K562 (cell line): Measurements from ENCODE around the gene BLVRA.

Experiments used
- DNMT1 ChIP-seq: fragments of 450-650 bp; IDR thresholded peaks from 2 replicates; pipeline ENCODE4 v1.6.1; 2016; ENCODE audit warnings: antibody characterized with exemption, mild to moderate bottlenecking
- ETV6 ChIP-seq, 3 experiments: fragments of 150-350 bp in 1 of 3; sonication (generic) in 1 of 3; formaldehyde crosslinking in 1 of 3; IDR thresholded peaks; 2 replicates each; pipeline versions ENCODE4 v1.6.1 to v1.8.0; 2014 to 2022; ENCODE audit warnings: borderline replicate concordance in 2 of 3, low read depth in 2 of 3, antibody characterized with exemption in 1 of 3, low read length in 1 of 3, mild to moderate bottlenecking in 1 of 3, missing genetic modification reagents in 1 of 3
- L3MBTL2 ChIP-seq: fragments of 450-650 bp; IDR thresholded peaks from 2 replicates; pipeline ENCODE4 v1.6.1; 2016; ENCODE audit warnings: mild to moderate bottlenecking, moderate library complexity
- NBN ChIP-seq: fragments of 450-650 bp; IDR thresholded peaks from 2 replicates; pipeline ENCODE4 v1.6.1; 2016; ENCODE audit warnings: low read depth, mild to moderate bottlenecking
- NCOR1 ChIP-seq: fragments of 450-650 bp; IDR thresholded peaks from 2 replicates; pipeline ENCODE4 v1.6.1; 2016; ENCODE audit warnings: mild to moderate bottlenecking, moderate library complexity
- POLR2A ChIP-seq: fragments of 450-650 bp; conservative IDR thresholded peaks from 2 replicates; pipeline ENCODE4 v1.6.1; 2016
- POLR2AphosphoS5 ChIP-seq: IDR thresholded peaks from 2 replicates; pipeline ENCODE4 v1.6.1; 2011; ENCODE audit warnings: mild to moderate bottlenecking, low read depth, low read length, moderate library complexity; ENCODE audit not compliant: control insufficient read depth, insufficient read depth
- TBL1XR1 ChIP-seq, 2 experiments: IDR thresholded peaks; 2 replicates each; pipeline ENCODE4 v1.6.1; 2012; ENCODE audit warnings: improper control_type of control experiment in 2 of 2, low read length in 2 of 2, mild to moderate bottlenecking in 1 of 2
- TBP ChIP-seq: optimal IDR thresholded peaks from 2 replicates; pipeline ENCODE3; 2011; ENCODE audit warnings: low read depth, low read length, improper control_type of control experiment
- ZNF316 ChIP-seq: fragments of 450-650 bp; IDR thresholded peaks from 2 replicates; pipeline ENCODE4 v1.6.1; 2016

GRCh38 chr7:43838201-43838658 is 79.8 kb downstream of the BLVRA start:
- TF ChIP-seq TBL1XR1 (IDR thresholded peaks at IDR 0.05; ENCODE audit: low read length in 2 of 2), result no peak
- TF ChIP-seq TBP, result no peak
- TF ChIP-seq POLR2AphosphoS5, result no peak
- TF ChIP-seq L3MBTL2, result no peak
- no peak for TF ChIP-seq DNMT1
- TF ChIP-seq ZNF316, result no peak
- no peak for TF ChIP-seq ETV6 (IDR thresholded peaks at IDR 0.05; ENCODE audit: borderline replicate concordance in 1 of 2, low read depth in 2 of 2, low read length in 1 of 2)
- no peak for TF ChIP-seq ETV6 (CRISPR knock-in tag; IDR thresholded peaks at IDR 0.05; ENCODE audit: borderline replicate concordance)
- TF ChIP-seq NBN, result no peak
- no peak for TF ChIP-seq POLR2A
- TF ChIP-seq NCOR1, result no peak
